ENCODE results near the gene GPR78.

- TF ChIP-seq CTCF (IDR thresholded peaks at IDR 0.05) (no peak), POLR2AphosphoS5 (IDR thresholded peaks at IDR 0.05) (no peak)
These were observed 6.9 kb upstream of the GPR78 start for GRCh38 chr4:8573266-8573665.

All from prostate gland (tissue), 2 donors.